ENCODE measurements around the gene SEMA4C.

Gene SEMA4C

GRCh38 chr2:96897491-96898134 is 27.7 kb upstream of the SEMA4C start:
- no peak overlapping the region for H3K27ac ChIP-seq (replicated peaks)
- DNase-seq (ENCODE audit: low read depth in 1 of 2, low spot score in 1 of 2) = no peak
- no peak for TF ChIP-seq SPI1 (IDR thresholded peaks at IDR 0.05; ENCODE audit: borderline replicate concordance, low read depth)
- TF ChIP-seq CTCF (IDR thresholded peaks at IDR 0.05; ENCODE audit: insufficient read depth, low read length) = no peak

GRCh38 chr2:96895746-96896651 is 26.1 kb upstream of the SEMA4C start:
- H3K27ac ChIP-seq (replicated peaks) = no peak overlapping the region
- no peak overlapping the region for H3K4me3 ChIP-seq (replicated peaks; ENCODE audit: insufficient read depth, low read length)
- TF ChIP-seq GABPA (IDR thresholded peaks at IDR 0.05; ENCODE audit: low read depth) = no peak
- no peak for TF ChIP-seq SPI1 (IDR thresholded peaks at IDR 0.05; ENCODE audit: borderline replicate concordance, low read depth)
- TF ChIP-seq REST (IDR thresholded peaks at IDR 0.05; ENCODE audit: insufficient replicate concordance, low read depth) = no peak
- no peak for TF ChIP-seq CTCF (IDR thresholded peaks at IDR 0.05; ENCODE audit: insufficient read depth, low read length)
- TF ChIP-seq POLR2AphosphoS5 (IDR thresholded peaks at IDR 0.05; ENCODE audit: low read depth) = no peak
- no peak for DNase-seq (ENCODE audit: low read depth in 1 of 2, low spot score in 1 of 2)
- H3K27me3 ChIP-seq (ENCODE audit: insufficient read depth, poor library complexity, severe bottlenecking) = peaks cover 3% of the 10 kb centered on the region

More at GRCh38 chr2:96897491-96898134, 27.7 kb upstream of the SEMA4C start:
- Histone ChIP-seq H3K4me3 (replicated peaks; ENCODE audit: insufficient read depth, low read length) (no peak overlapping the region), H3K27me3 (ENCODE audit: insufficient read depth, poor library complexity, severe bottlenecking) (peaks cover 3% of the 10 kb centered on the region)

- no peak overlapping the region for H3K27ac ChIP-seq (replicated peaks)
- H3K27me3 ChIP-seq (ENCODE audit: insufficient read depth, poor library complexity, severe bottlenecking) = peaks cover 3% of the 10 kb centered on the region
- H3K4me3 ChIP-seq (replicated peaks; ENCODE audit: insufficient read depth, low read length) = no peak overlapping the region
- TF ChIP-seq CTCF (IDR thresholded peaks at IDR 0.05; ENCODE audit: insufficient read depth, low read length) = no peak
- TF ChIP-seq GABPA (IDR thresholded peaks at IDR 0.05; ENCODE audit: low read depth) = no peak
- TF ChIP-seq REST (IDR thresholded peaks at IDR 0.05; ENCODE audit: insufficient replicate concordance, low read depth) = no peak
- TF ChIP-seq POLR2AphosphoS5 (IDR thresholded peaks at IDR 0.05; ENCODE audit: low read depth) = no peak
- no peak for TF ChIP-seq SPI1 (IDR thresholded peaks at IDR 0.05; ENCODE audit: borderline replicate concordance, low read depth)
- DNase-seq (ENCODE audit: low read depth in 1 of 2, low spot score in 1 of 2) = no peak
Measured at GRCh38 chr2:96895032-96895745, 25.3 kb upstream of the SEMA4C start.
